A673 (cell line): Measurements from ENCODE around the gene RNF145. TPM values are rescaled to one million over a fixed set of nuclear protein-coding genes. Genes with fewer than 3 reads are reported as not detected.

ENCODE experiments used
- BruUV-seq: library from RNA; stranded (reverse); fragments of 400-500 nt; replicated peaks from 2 replicates; lab custom pipeline; 2021; lab: Mats Ljungman, UMichigan
- CTCF ChIA-PET: fragments of 300-600 bp; sonication (Branson Sonifier 250); formaldehyde crosslinking; loops from one replicate; lab custom pipeline; 2022; ENCODE audit warnings: antibody characterized with exemption; lab: Charles Lee
- POLR2A ChIA-PET: fragments of 300-600 bp; sonication (Branson Sonifier 250); formaldehyde crosslinking; loops from one replicate; lab custom pipeline; 2022; ENCODE audit warnings: antibody characterized with exemption; ENCODE audit not compliant: low non-redundant PET; lab: Charles Lee
- DNase-seq: peaks from one replicate; pipeline ENCODE4 v3.0.0-alpha.2; 2015; ENCODE audit warnings: low spot score
- H3K27ac ChIP-seq: fragments of 200-600 bp; sonication (generic); 2 replicates; pipeline ENCODE4 v1.5.1; 2016; ENCODE audit warnings: mixed run types, low read depth, mild to moderate bottlenecking, mixed read lengths, antibody characterized with exemption, low read length; ENCODE audit not compliant: poor library complexity, severe bottlenecking
- H3K27me3 ChIP-seq: fragments of 200-600 bp; sonication (generic); replicated peaks from 2 replicates; pipeline ENCODE4 v1.6.1; 2017; ENCODE audit warnings: mixed run types, low read depth, mild to moderate bottlenecking, mixed read lengths, antibody characterized with exemption, low read length; ENCODE audit not compliant: insufficient read depth, poor library complexity
- H3K36me3 ChIP-seq: fragments of 200-600 bp; sonication (generic); 2 replicates; pipeline ENCODE4 v1.6.1; 2016; ENCODE audit warnings: mixed run types, mild to moderate bottlenecking, mixed read lengths, antibody characterized with exemption, low read length; ENCODE audit not compliant: insufficient read depth, poor library complexity, severe bottlenecking
- H3K4me1 ChIP-seq: fragments of 200-600 bp; sonication (generic); 2 replicates; pipeline ENCODE4 v1.6.1; 2017; ENCODE audit warnings: mixed run types, mild to moderate bottlenecking, mixed read lengths, antibody characterized with exemption, low read length; ENCODE audit not compliant: insufficient read depth, poor library complexity, severe bottlenecking
- H3K4me3 ChIP-seq: fragments of 200-600 bp; sonication (generic); 2 replicates; pipeline ENCODE4 v1.5.1; 2016; ENCODE audit warnings: low read depth, mixed run types, mild to moderate bottlenecking, mixed read lengths, low read length; ENCODE audit not compliant: poor library complexity, severe bottlenecking
- H3K9me3 ChIP-seq: fragments of 200-600 bp; sonication (generic); 2 replicates; pipeline ENCODE4 v1.6.1; 2016; ENCODE audit warnings: mixed run types, low read depth, mild to moderate bottlenecking, mixed read lengths, antibody characterized with exemption, low read length; ENCODE audit not compliant: poor library complexity, severe bottlenecking
- CTCF ChIP-seq: fragments of 300-800, 200-600 bp; sonication (generic); conservative IDR thresholded peaks from 2 replicates; pipeline ENCODE4 v1.5.1; 2017; ENCODE audit warnings: low read depth, mild to moderate bottlenecking, antibody characterized with exemption, low read length, moderate library complexity, mixed read lengths
- EZH2 ChIP-seq: fragments of 200-600 bp; sonication (generic); IDR thresholded peaks from 2 replicates; pipeline ENCODE4 v1.6.1; 2017; ENCODE audit warnings: borderline replicate concordance, low read depth, mild to moderate bottlenecking, mixed read lengths, antibody characterized with exemption, low read length; ENCODE audit not compliant: poor library complexity, severe bottlenecking
- intact Hi-C: fragments of 100-400 bp; cut with micrococcal nuclease; formaldehyde crosslinking; loops from one replicate; pipeline ENCODE4 v1.10.0; 2022; ENCODE audit not compliant: unreplicated experiment
- total RNA-seq: library from RNA; stranded (reverse); gene quantifications from 2 replicates; pipeline ENCODE4 v1.2.3, GENCODE V29; 2021

RNF145 gene
- total RNA-seq, 1 experiment from 2014 or later: 132 TPM

DNA sequence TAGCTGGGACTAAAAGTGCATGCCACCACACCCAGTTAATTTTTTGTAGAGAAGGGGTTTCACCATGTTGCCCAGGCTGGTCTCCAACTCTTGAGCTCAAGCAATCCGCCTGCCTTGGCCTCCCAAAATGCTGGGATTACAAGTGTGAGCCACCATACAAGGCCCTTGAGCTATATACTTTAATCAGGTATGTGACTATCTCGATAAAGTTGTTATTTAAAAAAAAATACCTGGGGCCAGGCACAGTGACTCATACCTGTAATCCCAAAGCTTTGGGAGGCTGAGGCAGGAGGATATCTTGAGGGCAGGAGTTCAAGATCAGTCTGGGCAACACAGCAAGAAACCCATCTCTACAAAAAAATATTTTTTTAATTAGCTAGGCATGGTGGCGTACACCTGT is 19.2 kb downstream of the RNF145 start:
- ChIA-PET CTCF (no interaction called here), POLR2A (no interaction called here)
- no peak for DNase-seq
- H3K36me3 ChIP-seq: peaks cover 59% of the 10 kb centered on the region
- H3K27me3 ChIP-seq: no peaks in the 10 kb centered on the region
- TF ChIP-seq CTCF (no peak), EZH2 (no peak)
- H3K4me3 ChIP-seq: no peak overlapping the region
- BruUV-seq: no TSS peak
- H3K4me1 ChIP-seq: peaks cover 7% of the 10 kb centered on the region
- no peaks in the 10 kb centered on the region for H3K9me3 ChIP-seq
- H3K27ac ChIP-seq: no peak overlapping the region
- intact Hi-C loops: no loop called here

DNA sequence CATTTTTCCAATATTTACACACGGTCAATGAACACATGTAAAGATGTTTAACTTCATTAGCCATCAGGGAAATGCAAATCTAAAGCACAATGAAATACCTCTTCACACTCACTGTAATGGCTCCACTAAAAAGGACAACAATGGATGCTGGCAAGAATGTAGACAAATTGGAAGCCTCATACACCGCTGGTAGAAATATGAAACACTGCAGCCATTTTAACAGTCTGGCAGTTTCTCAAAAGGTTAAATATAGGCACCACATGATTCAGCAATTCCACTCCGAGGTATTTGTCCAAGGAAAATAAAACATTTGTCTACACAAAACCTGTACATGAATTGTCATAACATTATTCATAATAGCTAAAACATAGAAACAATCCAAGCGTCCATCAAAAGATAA is 20.0 kb downstream of the RNF145 start:
- Histone ChIP-seq H3K27ac (no peak overlapping the region), H3K36me3 (peaks cover 51% of the 10 kb centered on the region), H3K4me1 (peaks cover 16% of the 10 kb centered on the region), H3K27me3 (no peaks in the 10 kb centered on the region), H3K9me3 (no peaks in the 10 kb centered on the region), H3K4me3 (no peak overlapping the region)
- intact Hi-C loops: no loop called here
- no TSS peak for BruUV-seq
- no peak for TF ChIP-seq EZH2
- no peak for TF ChIP-seq CTCF
- ChIA-PET POLR2A (no interaction called here), CTCF (no interaction called here)
- DNase-seq: no peak

GRCh38 chr5:159187719-159188118 is 21.6 kb downstream of the RNF145 start:
- H3K36me3 ChIP-seq: peaks cover 41% of the 10 kb centered on the region
- H3K27me3 ChIP-seq: no peaks in the 10 kb centered on the region
- peaks cover 31% of the 10 kb centered on the region for H3K4me1 ChIP-seq
- H3K27ac ChIP-seq: no peak overlapping the region
- no TSS peak for BruUV-seq
- no peak overlapping the region for H3K4me3 ChIP-seq
- DNase-seq: no peak
- ChIA-PET CTCF (no interaction called here), POLR2A (no interaction called here)
- TF ChIP-seq EZH2 (no peak), CTCF (no peak)
- intact Hi-C loops: no loop called here
- H3K9me3 ChIP-seq: no peaks in the 10 kb centered on the region
